HS-27A (cell line): ENCODE results near the gene RSRP1.
"Not testable (repeated sequence)": the region's sequence is repeated elsewhere in the genome, so short reads cannot be mapped to it uniquely, and the experiment has no call there.

ENCODE experiments used
- DNase-seq: peaks from one replicate; pipeline ENCODE4 v3.0.0-alpha.2; 2012; ENCODE audit warnings: low read depth, missing footprints

RSRP1 gene

GRCh38 chr1:25256578-25256965 lies 9.3 kb upstream of the RSRP1 start:
- no peak for DNase-seq

GRCh38 chr1:25255706-25256577 lies 8.7 kb upstream of the RSRP1 start:
- no peak for DNase-seq

GRCh38 chr1:25253911-25254310 lies 6.7 kb upstream of the RSRP1 start:
- no peak for DNase-seq

- no peak for DNase-seq
These were observed 838 bp upstream of the RSRP1 start for GRCh38 chr1:25247829-25248754.

GRCh38 chr1:25246600-25247023 lies 642 bp downstream of the RSRP1 start:
- no peak for DNase-seq

GRCh38 chr1:25245809-25246599 lies 1.2 kb downstream of the RSRP1 start:
- no peak for DNase-seq

- no peak for DNase-seq
These were observed 1.9 kb downstream of the RSRP1 start for GRCh38 chr1:25245393-25245792.

- no peak for DNase-seq
These were observed 3.3 kb downstream of the RSRP1 start for GRCh38 chr1:25243907-25244306.

GRCh38 chr1:25239681-25240541 lies 7.3 kb downstream of the RSRP1 start:
- DNase-seq = no peak

GRCh38 chr1:25238046-25238445 lies 9.2 kb downstream of the RSRP1 start:
- no peak for DNase-seq

- not testable (repeated sequence) for DNase-seq
These were observed 11.0 kb downstream of the RSRP1 start for GRCh38 chr1:25236261-25236660.

- not testable (repeated sequence) for DNase-seq
These were observed 11.8 kb downstream of the RSRP1 start for GRCh38 chr1:25235411-25235810.

- DNase-seq = peak; percentile 52
These were observed 14.1 kb downstream of the RSRP1 start for GRCh38 chr1:25232866-25233784.

GRCh38 chr1:25232027-25232865 lies 15.0 kb downstream of the RSRP1 start, which contains the start of gene SYF2:
Gene SYF2, minus strand, starts transcription at chr1:25232502. Its CDS starts 35 bp downstream, at chr1:25232467.
- peak; percentile 81 for DNase-seq

GRCh38 chr1:25223471-25223870 lies 23.8 kb downstream of the RSRP1 start:
- no peak for DNase-seq

GRCh38 chr1:25222606-25223005 lies 24.6 kb downstream of the RSRP1 start:
- no peak for DNase-seq

GRCh38 chr1:25220666-25221065 lies 26.6 kb downstream of the RSRP1 start:
- DNase-seq = no peak

- DNase-seq = no peak
These were observed 27.5 kb downstream of the RSRP1 start for GRCh38 chr1:25219661-25220251.
